GM12878 (cell line): ENCODE results near the gene TIMP3.

Experiments used
- EZH2 ChIP-seq: IDR thresholded peaks from 2 replicates; pipeline ENCODE4 v1.6.1; 2012; ENCODE audit warnings: low read depth, mild to moderate bottlenecking, control low read depth, inconsistent platforms, low read length, borderline replicate concordance; ENCODE audit not compliant: control insufficient read depth
- FOS ChIP-seq: IDR thresholded peaks from 3 replicates; pipeline ENCODE4 v1.6.1; 2011; ENCODE audit warnings: borderline replicate concordance; ENCODE audit not compliant: insufficient read length; ENCODE audit errors: extremely low read depth
- POLR2AphosphoS5 ChIP-seq: IDR thresholded peaks from 2 replicates; pipeline ENCODE4 v1.6.1; 2011; ENCODE audit warnings: mild to moderate bottlenecking, low read length, inconsistent platforms
- RAD51 ChIP-seq: fragments of 450-650 bp; IDR thresholded peaks from 2 replicates; pipeline ENCODE4 v1.6.1; 2016; ENCODE audit warnings: moderate library complexity, mild to moderate bottlenecking, inconsistent platforms
- SMAD1 ChIP-seq: fragments of 450-650 bp; IDR thresholded peaks from 2 replicates; pipeline ENCODE4 v1.6.1; 2018; ENCODE audit warnings: mild to moderate bottlenecking, low read depth; ENCODE audit not compliant: partially characterized antibody
- TF ChIP-seq, protein P1 (sequence below): IDR thresholded peaks from 2 replicates; pipeline ENCODE4 v1.6.1; 2011; ENCODE audit warnings: low read depth, mild to moderate bottlenecking, low read length, moderate library complexity, borderline replicate concordance; ENCODE audit errors: extremely low read depth

DNA sequence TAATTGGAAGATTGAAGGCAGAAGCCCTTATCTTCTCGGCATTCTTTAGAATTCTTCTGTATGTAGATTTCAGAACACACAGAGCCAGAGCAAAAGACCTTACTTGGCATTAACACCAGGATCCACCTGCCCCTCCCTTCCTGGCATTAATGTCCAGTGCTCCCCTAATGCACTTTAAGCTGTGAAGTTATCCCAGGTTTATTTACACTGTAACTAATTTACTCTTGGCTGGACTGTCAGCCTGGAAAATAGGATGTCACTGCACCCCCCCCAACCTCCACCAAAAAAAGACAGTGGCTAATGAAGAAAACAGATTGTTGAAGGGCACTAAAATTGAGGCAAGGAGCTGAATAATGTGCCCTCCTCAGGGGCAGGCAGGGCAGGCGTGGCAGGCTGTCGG is 30.1 kb downstream of the TIMP3 start:
- TF ChIP-seq POLR2AphosphoS5 (no peak), SMAD1 (no peak), FOS (no peak), EZH2 (no peak), RAD51 (no peak)
- TF ChIP-seq, protein P1, sequence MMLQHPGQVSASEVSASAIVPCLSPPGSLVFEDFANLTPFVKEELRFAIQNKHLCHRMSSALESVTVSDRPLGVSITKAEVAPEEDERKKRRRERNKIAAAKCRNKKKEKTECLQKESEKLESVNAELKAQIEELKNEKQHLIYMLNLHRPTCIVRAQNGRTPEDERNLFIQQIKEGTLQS, result no peak
